GM12864 (cell line): Measurements from ENCODE around the gene CTSF.
"Not testable (repeated sequence)": the region's sequence is repeated elsewhere in the genome, so short reads cannot be mapped to it uniquely, and the experiment has no call there.

Source experiments
- DNase-seq: peaks from one replicate; pipeline ENCODE4 v3.0.0-alpha.2; 2011; ENCODE audit warnings: low read depth
- H3K4me3 ChIP-seq: 2 replicates; pipeline ENCODE4 v1.5.1; 2011; ENCODE audit warnings: mild to moderate bottlenecking, low read depth, low read length, control low read depth
- TF ChIP-seq, protein P1 (sequence below): IDR thresholded peaks from 2 replicates; pipeline ENCODE4 v1.5.1; 2011; ENCODE audit warnings: low read depth, mild to moderate bottlenecking, moderate library complexity, low read length, control low read depth, inconsistent platforms; ENCODE audit errors: missing control alignments

Gene CTSF

GRCh38 chr11:66541892-66542291, 26.5 kb downstream of the CTSF start:
- TF ChIP-seq, protein P1, sequence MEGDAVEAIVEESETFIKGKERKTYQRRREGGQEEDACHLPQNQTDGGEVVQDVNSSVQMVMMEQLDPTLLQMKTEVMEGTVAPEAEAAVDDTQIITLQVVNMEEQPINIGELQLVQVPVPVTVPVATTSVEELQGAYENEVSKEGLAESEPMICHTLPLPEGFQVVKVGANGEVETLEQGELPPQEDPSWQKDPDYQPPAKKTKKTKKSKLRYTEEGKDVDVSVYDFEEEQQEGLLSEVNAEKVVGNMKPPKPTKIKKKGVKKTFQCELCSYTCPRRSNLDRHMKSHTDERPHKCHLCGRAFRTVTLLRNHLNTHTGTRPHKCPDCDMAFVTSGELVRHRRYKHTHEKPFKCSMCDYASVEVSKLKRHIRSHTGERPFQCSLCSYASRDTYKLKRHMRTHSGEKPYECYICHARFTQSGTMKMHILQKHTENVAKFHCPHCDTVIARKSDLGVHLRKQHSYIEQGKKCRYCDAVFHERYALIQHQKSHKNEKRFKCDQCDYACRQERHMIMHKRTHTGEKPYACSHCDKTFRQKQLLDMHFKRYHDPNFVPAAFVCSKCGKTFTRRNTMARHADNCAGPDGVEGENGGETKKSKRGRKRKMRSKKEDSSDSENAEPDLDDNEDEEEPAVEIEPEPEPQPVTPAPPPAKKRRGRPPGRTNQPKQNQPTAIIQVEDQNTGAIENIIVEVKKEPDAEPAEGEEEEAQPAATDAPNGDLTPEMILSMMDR = no peak
- DNase-seq = no peak
- no peak overlapping the region for H3K4me3 ChIP-seq

- H3K4me3 ChIP-seq, DNase-seq: not testable (repeated sequence)
Measured at GRCh38 chr11:66540598-66540997, 27.8 kb downstream of the CTSF start.

DNA sequence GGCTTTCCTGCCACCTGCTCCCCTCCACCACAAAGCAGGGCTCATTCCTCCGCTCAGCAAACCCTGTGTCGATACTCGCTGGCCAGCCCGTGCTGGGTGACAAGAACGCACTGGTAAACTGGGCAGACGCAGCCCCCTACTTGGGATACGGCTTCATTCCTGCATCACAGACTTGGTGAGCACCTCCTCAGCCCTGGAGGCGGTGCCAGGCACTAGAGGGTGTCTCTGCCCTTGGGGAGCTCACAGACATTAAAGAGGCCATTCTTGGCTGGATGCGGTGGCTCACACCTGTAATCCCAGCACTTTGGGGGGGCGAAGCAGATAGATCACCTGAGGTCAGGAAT, 28.6 kb downstream of the CTSF start:
- no peak for DNase-seq
- TF ChIP-seq, protein P1 = no peak
- H3K4me3 ChIP-seq = no peak overlapping the region

DNA sequence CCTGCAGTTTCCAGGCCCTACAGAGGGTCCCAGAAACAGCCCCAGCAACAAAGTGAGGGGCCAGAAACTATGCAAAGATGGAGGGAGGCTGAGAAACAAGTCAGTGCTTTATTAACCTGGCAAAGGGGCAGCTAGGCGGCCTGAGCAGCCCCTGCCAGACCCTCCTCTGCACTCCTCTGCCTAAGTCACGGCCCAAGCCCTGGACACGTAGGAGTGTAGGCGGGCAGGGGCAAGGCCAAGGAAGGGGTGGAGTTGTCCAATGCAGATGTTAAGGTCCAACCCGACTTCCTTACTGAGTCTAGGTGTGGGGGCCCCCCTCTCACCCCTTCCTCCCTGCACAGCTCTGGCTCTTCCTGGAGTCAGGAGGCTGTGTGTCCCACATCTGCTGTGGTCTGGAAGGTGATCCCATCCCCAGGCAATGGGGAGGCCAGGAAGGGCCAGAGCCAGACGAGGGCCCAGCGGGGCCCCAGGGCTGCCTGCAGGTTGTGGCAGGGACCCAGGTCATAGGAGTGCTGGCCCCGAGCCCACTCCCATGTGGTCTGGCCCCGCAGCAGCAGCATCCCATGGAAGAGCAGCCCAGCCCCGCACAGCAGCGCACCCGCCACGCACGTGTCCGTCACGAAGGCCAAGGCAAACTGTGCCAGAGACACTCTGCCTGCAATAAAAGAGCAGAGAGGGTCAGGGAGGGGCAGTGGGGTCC, 29.1 kb downstream of the CTSF start:
- TF ChIP-seq, protein P1 = no peak
- no peak overlapping the region for H3K4me3 ChIP-seq
- DNase-seq = no peak

DNA sequence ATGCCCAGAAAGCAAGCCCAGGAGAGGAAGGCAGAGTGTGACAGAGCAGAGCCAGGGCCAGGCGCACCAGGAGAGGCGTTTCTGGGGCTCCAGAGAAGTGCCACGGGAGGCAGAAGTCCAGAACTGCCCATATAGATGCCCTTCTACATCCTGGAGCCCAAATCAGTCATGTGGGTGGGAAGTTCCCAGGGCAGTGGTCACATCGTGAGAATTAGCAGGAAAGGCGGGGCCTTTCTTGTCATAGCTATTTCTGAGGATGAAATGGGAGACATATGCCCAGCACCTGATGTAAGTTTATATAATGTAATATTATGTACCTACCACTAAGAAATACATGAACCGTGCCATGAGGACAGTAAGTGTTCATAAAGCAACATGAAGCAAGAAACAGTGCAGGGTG, 35.6 kb downstream of the CTSF start:
- TF ChIP-seq, protein P1 = no peak
- no peak for DNase-seq
- H3K4me3 ChIP-seq = no peak overlapping the region

DNA sequence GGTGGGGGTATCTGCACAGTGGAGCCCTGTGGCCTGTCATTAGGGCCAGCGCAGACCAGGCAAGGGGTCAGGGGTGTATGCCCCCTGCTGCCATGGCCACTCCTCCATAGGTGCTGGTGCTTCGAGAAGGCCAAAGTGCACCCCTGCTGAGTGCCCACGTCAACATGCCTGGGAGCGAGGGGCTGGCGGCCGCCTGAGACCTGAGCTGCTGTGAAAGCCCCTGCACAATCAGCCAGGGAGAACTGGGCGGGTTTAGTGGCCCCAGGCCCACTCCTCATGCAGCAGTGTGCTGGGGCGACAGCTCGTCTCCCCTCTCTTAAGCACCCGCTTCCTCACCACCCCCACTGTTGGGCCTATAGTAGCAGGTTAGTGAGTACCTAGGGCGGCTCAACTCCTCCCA, 36.6 kb downstream of the CTSF start:
- H3K4me3 ChIP-seq = no peak overlapping the region
- TF ChIP-seq, protein P1 = no peak
- no peak for DNase-seq

GRCh38 chr11:66530927-66531709, 37.3 kb downstream of the CTSF start:
- H3K4me3 ChIP-seq = no peak overlapping the region
- TF ChIP-seq, protein P1 = no peak
- DNase-seq = no peak
